Neutrophil (primary cell): Measurements from ENCODE around the gene KLRF1.

Experiments
- H3K27ac ChIP-seq: fragments of 200-600 bp; sonication (generic); 2 replicates; pipeline ENCODE4 v1.5.1; 2016; ENCODE audit warnings: mild to moderate bottlenecking, moderate library complexity
- H3K27me3 ChIP-seq: fragments of 200-600 bp; sonication (generic); 2 replicates; pipeline ENCODE4 v1.6.0; 2016; ENCODE audit warnings: mild to moderate bottlenecking
- H3K36me3 ChIP-seq: fragments of 200-600 bp; sonication (generic); 2 replicates; pipeline ENCODE4 v1.5.1; 2017
- H3K4me1 ChIP-seq, 2 experiments: fragments of 200-600 bp in 1 of 2; sonication (generic) in 1 of 2; 1 replicate in 1 of 2; 2 replicates in 1 of 2; pipeline versions ENCODE4 v1.5.1 to v1.6.1; 2013 to 2016; ENCODE audit warnings: low read depth in 1 of 2, low read length in 1 of 2, mild to moderate bottlenecking in 1 of 2, moderate library complexity in 1 of 2; ENCODE audit not compliant: control insufficient read depth in 1 of 2, insufficient read depth in 1 of 2
- H3K4me3 ChIP-seq, 2 experiments: fragments of 200-600 bp in 1 of 2; sonication (generic) in 1 of 2; 1 replicate in 1 of 2; 2 replicates in 1 of 2; pipeline ENCODE4 v1.5.1; 2013 to 2016; ENCODE audit warnings: low read depth in 1 of 2, low read length in 1 of 2, mild to moderate bottlenecking in 1 of 2, moderate library complexity in 1 of 2
- H3K9me3 ChIP-seq: fragments of 200-600 bp; sonication (generic); 2 replicates; pipeline ENCODE4 v1.5.1; 2016
- TF ChIP-seq, protein P1 (sequence below): fragments of 200-600 bp; sonication (generic); IDR thresholded peaks from 2 replicates; pipeline ENCODE4 v1.5.1; 2016; ENCODE audit warnings: antibody characterized with exemption

Gene KLRF1

GRCh38 chr12:9867531-9867930 lies 40.2 kb downstream of the KLRF1 start:
- TF ChIP-seq, protein P1, sequence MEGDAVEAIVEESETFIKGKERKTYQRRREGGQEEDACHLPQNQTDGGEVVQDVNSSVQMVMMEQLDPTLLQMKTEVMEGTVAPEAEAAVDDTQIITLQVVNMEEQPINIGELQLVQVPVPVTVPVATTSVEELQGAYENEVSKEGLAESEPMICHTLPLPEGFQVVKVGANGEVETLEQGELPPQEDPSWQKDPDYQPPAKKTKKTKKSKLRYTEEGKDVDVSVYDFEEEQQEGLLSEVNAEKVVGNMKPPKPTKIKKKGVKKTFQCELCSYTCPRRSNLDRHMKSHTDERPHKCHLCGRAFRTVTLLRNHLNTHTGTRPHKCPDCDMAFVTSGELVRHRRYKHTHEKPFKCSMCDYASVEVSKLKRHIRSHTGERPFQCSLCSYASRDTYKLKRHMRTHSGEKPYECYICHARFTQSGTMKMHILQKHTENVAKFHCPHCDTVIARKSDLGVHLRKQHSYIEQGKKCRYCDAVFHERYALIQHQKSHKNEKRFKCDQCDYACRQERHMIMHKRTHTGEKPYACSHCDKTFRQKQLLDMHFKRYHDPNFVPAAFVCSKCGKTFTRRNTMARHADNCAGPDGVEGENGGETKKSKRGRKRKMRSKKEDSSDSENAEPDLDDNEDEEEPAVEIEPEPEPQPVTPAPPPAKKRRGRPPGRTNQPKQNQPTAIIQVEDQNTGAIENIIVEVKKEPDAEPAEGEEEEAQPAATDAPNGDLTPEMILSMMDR: no peak
- Histone ChIP-seq H3K4me1 (peaks cover 8 to 36% of the 10 kb centered on the region in 2 experiments), H3K9me3 (no peaks in the 10 kb centered on the region), H3K4me3 (peak overlapping the region; percentile 61 to 65), H3K27ac (peak overlapping the region; percentile 92), H3K27me3 (no peaks in the 10 kb centered on the region), H3K36me3 (no peaks in the 10 kb centered on the region)

DNA sequence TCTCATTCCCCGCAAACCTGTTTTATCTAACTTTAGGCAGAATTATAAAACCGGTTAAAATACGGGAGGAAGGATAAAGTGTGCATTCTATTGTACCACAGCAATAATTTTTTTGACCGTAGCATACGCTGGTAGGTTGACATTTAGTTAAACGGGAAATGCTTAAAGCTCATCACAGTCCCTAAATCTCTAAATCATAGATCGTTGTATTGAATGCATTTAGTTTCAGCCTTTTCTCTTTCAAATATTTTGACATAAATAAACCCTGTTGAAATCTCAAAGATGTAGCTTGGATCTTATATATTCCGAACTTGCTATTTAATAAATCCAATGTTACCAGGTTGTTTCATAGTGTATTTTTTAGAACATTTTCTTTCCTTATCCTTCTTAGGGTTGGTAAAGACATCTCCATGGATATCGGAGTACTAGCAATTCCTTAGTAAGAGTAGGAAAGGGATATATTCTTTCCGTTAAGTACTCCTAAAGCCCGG lies 41.1 kb downstream of the KLRF1 start:
- peak overlapping the region; percentile 92 for H3K27ac ChIP-seq
- no peaks in the 10 kb centered on the region for H3K9me3 ChIP-seq
- peak overlapping the region; percentile 61 to 65 for H3K4me3 ChIP-seq
- TF ChIP-seq, protein P1: no peak
- H3K36me3 ChIP-seq: no peaks in the 10 kb centered on the region
- peaks cover 8 to 36% of the 10 kb centered on the region in 2 experiments for H3K4me1 ChIP-seq
- H3K27me3 ChIP-seq: no peaks in the 10 kb centered on the region

DNA sequence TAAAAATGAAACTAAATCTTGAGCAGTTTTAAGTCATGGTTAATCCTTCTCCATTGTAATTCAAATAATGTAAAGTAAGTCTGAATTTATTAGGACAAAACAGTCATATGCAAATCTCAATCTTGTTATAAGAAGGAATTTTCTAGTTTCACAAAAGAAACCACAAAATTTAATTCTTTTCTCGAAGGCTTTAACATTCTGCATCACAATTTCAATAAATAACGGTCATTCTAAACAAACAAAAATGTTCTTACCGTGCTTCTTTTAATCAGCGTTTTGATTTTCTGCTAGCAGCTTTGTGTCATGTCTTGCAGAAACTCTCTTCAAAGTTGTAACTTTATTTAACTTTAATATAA lies 41.6 kb downstream of the KLRF1 start:
- Histone ChIP-seq H3K36me3 (no peaks in the 10 kb centered on the region), H3K4me1 (peaks cover 8 to 36% of the 10 kb centered on the region in 2 experiments), H3K27ac (peak overlapping the region; percentile 92), H3K27me3 (no peaks in the 10 kb centered on the region), H3K9me3 (no peaks in the 10 kb centered on the region), H3K4me3 (peak overlapping the region; percentile 61 to 65)
- TF ChIP-seq, protein P1: no peak

DNA sequence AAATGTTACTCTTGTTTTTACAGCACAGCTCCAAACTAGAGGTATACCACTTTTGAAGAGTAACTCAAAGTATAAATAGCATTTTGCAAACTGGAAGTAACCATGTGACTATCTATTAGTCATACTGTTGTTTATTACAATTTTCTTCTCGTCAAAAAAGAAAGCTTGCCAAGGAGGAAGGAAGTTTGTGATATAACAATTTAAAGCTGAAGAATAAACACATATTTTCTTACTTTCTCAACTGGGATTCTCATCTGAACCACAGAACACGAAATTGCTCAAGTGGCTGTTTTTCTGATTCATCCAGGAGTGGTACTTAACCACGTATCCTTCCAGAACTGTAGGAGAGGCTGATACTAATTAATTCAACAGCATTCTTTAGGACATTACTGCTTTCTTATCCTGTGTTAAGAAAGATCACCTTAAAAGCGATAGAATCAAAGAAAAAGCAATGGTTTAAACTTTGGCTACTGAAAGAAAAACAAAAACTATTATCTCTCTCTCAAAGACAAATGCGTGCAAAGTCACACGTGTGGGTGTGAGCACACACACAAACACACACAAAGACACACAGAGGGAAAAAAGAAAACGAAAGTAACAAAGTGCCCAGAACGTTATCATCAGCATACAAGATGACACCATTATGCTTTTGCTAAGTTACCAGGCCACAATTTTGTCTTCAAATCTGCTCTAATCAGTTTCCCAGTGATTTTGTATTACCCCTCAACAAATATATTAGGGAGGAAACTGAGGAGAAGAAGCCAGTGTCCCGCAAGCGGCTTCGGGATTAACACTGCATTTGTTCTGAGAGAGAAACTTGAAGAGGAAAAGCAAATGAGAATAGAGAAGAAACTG lies 42.3 kb downstream of the KLRF1 start, which contains the start of gene CLEC2B:
CLEC2B (minus strand) TSS at position 48 of the 855 bp plus-strand sequence.
- Histone ChIP-seq H3K27ac (peak within 1 kb of the TSS; percentile 92), H3K4me3 (peak within 1 kb of the TSS; percentile 61 to 65), H3K9me3 (no peaks in the 10 kb centered on the region), H3K4me1 (peaks cover 8 to 36% of the 10 kb centered on the region in 2 experiments), H3K27me3 (no peaks in the 10 kb centered on the region), H3K36me3 (no peaks in the 10 kb centered on the region)
- TF ChIP-seq, protein P1: no peak

DNA sequence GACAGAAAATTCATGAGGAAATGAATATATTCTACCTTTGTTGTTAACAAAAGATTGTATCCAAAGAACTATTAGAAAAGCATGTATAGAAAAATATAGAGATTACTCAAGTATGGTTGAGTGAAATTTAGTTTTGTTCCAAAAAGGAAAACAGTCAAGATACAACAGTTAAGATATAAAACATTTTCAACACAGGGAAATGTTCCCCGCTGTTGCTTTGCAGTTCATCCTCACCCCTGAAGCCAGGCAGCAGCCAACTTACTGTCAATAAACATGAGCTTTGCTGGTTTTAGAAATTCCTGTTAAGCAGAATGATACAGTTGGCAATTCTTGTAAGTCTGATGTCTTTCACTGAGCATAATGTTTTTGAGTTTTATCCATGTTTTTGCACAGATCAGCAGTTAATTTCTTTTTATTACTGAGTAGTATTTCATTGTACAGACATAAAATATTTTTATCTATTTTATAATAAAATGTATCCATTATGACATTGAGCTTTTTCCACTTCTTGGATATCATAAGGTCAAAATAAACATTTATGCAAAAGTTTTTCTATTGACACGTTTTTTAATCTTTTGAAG lies 43.1 kb downstream of the KLRF1 start:
- H3K4me3 ChIP-seq: peak overlapping the region; percentile 61 to 65
- peak overlapping the region; percentile 92 for H3K27ac ChIP-seq
- H3K9me3 ChIP-seq: no peaks in the 10 kb centered on the region
- H3K36me3 ChIP-seq: no peaks in the 10 kb centered on the region
- peaks cover 6 to 29% of the 10 kb centered on the region in 2 experiments for H3K4me1 ChIP-seq
- H3K27me3 ChIP-seq: no peaks in the 10 kb centered on the region
- TF ChIP-seq, protein P1: no peak
